Tibial artery (tissue), 4 donors: Measurements from ENCODE around the gene GPR135.
A peak's percentile ranks its signal among the peaks of the same experiment; 100 is the strongest.

ENCODE experiments used
- DNase-seq, 2 donors: peaks; one replicate each; pipeline ENCODE4 v3.0.0-alpha.2; 2019
- H3K27ac ChIP-seq, 2 donors: fragments of 200-600 bp; sonication (generic) in 1 of 2; 1 replicate in 1 of 2; 2 replicates in 1 of 2; pipeline ENCODE4 v1.5.1; 2018 to 2019; ENCODE audit warnings: mild to moderate bottlenecking in 1 of 2
- H3K27me3 ChIP-seq, 2 donors: fragments of 200-600 bp; sonication (generic) in 1 of 2; one replicate each; pipeline versions ENCODE4 v1.5.1 to v1.6.0; 2016 to 2019
- H3K36me3 ChIP-seq, 3 donors: fragments of 200-600 bp; sonication (generic) in 2 of 3; one replicate each; pipeline ENCODE4 v1.5.1; 2016 to 2019; ENCODE audit warnings: mild to moderate bottlenecking in 2 of 3
- H3K4me1 ChIP-seq, 4 donors: fragments of 200-600 bp; sonication (generic) in 2 of 4; 1 replicate in 3 of 4; 2 replicates in 1 of 4; pipeline ENCODE4 v1.5.1; 2016 to 2019
- H3K4me3 ChIP-seq, 2 donors: fragments of 200-600 bp; sonication (generic) in 1 of 2; 1 replicate in 1 of 2; 2 replicates in 1 of 2; pipeline ENCODE4 v1.5.1; 2018 to 2019; ENCODE audit warnings: mild to moderate bottlenecking in 2 of 2
- H3K9me3 ChIP-seq, 3 donors: fragments of 200-600 bp; sonication (generic) in 1 of 3; one replicate each; pipeline ENCODE4 v1.5.1; 2016 to 2019
- intact Hi-C: fragments of 100-400 bp; cut with DNase I; formaldehyde crosslinking; loops from one replicate; pipeline ENCODE4 v1.15.0; 2023; ENCODE audit warnings: low total_unique reads
- TF ChIP-seq, protein P1 (sequence below), 2 experiments: fragments of 200-600 bp in 1 of 2; fragments of 450-650 bp in 1 of 2; IDR thresholded peaks; one replicate each; pipeline ENCODE4 v1.5.1; 2017 to 2019; ENCODE audit warnings: antibody characterized with exemption in 2 of 2, mild to moderate bottlenecking in 1 of 2, moderate library complexity in 1 of 2

The GPR135 gene, protein sequence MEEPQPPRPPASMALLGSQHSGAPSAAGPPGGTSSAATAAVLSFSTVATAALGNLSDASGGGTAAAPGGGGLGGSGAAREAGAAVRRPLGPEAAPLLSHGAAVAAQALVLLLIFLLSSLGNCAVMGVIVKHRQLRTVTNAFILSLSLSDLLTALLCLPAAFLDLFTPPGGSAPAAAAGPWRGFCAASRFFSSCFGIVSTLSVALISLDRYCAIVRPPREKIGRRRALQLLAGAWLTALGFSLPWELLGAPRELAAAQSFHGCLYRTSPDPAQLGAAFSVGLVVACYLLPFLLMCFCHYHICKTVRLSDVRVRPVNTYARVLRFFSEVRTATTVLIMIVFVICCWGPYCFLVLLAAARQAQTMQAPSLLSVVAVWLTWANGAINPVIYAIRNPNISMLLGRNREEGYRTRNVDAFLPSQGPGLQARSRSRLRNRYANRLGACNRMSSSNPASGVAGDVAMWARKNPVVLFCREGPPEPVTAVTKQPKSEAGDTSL

DNA sequence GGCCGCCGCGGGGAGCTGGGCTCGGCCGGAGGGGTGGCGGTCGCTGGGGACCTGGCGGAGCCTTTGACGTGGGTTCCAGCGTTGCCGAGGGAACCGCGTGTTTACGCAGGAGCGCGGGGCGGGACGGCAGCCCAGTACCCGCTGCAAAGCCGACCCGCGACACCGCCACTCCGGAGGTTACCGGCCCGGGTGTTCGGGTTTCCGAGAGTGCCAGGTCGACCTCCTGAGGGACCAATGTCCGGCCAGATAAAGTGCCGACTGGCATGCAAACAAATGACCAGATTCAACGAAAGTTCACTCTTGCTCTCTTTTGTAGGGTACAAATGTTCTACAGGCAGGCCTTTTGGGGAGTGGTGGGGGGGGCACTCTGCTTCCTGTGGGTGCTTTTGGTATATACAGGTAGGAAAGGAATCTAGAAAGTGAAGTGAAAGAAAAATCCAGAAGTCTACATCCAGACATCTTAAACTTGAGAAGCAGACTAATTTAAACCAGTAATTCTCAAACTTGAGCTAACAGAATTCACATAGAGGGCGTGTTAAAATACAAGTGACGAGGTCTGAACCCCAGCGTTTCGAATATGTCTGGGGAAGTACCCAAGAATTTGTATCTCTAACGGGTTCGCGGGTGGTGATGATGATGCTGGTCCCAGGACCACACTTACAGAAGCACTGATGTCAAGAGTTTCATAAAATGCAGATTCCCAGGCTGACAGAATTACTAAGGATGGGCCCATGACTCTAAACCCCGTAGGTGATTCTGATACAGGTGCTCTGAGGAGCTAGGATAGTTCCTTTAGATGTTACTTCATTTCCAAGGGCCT, at the start of gene GPR135:
Gene GPR135 (minus strand): TSS at position 65 of the 820 bp plus-strand sequence. CDS start 154 bp downstream, outside the sequence.
- Histone ChIP-seq H3K9me3 (no peaks in the 10 kb centered on the region), H3K4me1 (peaks cover 0 to 13% (median 9%) of the 10 kb centered on the region in 4 donors), H3K27ac (peak within 1 kb of the TSS; percentile 87 to 89), H3K27me3 (no peaks in the 10 kb centered on the region), H3K4me3 (peak within 1 kb of the TSS; percentile 67 to 73), H3K36me3 (peaks cover 0 to 4% (median 3%) of the 10 kb centered on the region in 3 donors)
- intact Hi-C loops, result no loop called here
- peak in 1 of 2 donors; percentile 33 for DNase-seq
- TF ChIP-seq, protein P1, sequence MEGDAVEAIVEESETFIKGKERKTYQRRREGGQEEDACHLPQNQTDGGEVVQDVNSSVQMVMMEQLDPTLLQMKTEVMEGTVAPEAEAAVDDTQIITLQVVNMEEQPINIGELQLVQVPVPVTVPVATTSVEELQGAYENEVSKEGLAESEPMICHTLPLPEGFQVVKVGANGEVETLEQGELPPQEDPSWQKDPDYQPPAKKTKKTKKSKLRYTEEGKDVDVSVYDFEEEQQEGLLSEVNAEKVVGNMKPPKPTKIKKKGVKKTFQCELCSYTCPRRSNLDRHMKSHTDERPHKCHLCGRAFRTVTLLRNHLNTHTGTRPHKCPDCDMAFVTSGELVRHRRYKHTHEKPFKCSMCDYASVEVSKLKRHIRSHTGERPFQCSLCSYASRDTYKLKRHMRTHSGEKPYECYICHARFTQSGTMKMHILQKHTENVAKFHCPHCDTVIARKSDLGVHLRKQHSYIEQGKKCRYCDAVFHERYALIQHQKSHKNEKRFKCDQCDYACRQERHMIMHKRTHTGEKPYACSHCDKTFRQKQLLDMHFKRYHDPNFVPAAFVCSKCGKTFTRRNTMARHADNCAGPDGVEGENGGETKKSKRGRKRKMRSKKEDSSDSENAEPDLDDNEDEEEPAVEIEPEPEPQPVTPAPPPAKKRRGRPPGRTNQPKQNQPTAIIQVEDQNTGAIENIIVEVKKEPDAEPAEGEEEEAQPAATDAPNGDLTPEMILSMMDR (IDR thresholded peaks at IDR 0.05), result no peak

DNA sequence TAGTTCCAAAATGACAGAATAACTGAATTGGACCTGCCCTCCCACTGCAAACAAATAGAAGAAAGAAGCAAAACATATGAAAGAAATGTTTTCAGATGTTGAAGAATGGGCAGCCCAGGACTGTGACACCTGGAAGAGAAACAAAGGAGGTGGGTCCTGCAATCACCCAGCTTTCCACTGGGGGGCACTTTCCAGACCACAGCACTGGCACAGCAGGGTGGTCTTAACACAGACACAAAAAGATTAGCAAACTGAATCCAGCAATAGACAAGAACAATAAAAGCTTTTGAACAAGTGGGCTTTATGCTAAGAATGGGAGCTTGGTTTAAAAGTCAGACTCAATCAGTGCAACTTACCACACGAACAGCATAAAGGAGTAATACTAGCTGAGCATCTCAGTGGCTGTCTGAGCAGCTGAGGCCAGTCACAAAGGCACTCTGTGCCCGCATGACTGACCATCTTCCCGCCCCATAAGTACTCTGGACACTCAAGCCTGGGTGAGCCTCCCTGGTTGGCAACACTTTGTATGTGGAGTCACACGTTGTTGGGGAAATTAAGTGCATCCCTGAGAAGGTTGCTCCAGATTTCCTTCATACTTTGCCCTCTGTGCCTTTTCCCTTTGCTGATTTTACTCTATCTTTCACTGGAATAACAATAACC, 46.9 kb upstream of the GPR135 start:
- H3K27ac ChIP-seq, result no peak overlapping the region
- no peaks in the 10 kb centered on the region for H3K27me3 ChIP-seq
- intact Hi-C loops, result no loop called here
- no peak overlapping the region for H3K4me3 ChIP-seq
- TF ChIP-seq, protein P1 (IDR thresholded peaks at IDR 0.05), result peak; percentile 18 to 28
- DNase-seq, result no peak
- no peaks in the 10 kb centered on the region for H3K9me3 ChIP-seq
- H3K36me3 ChIP-seq, result no peaks in the 10 kb centered on the region
- no peaks in the 10 kb centered on the region for H3K4me1 ChIP-seq

DNA sequence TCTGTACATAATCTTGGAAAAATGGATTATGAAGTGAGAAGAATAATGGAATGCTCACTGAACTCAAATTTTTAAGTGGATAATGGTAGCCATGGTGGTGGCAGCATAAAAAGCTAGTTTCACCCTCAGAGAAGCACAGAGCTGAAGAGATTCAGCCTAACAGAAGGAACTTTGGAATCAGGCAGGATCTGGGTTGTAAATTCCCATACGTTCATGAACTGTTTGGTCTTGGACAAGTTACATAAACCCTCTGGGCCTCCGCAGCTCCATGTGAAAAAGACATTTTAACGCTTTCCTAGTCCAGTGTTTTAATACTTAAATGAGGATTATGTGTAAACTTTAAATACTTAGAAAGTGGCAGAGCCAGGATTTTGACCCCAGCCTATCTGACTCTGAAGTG, 45.8 kb upstream of the GPR135 start:
- Histone ChIP-seq H3K4me3 (no peak overlapping the region), H3K36me3 (no peaks in the 10 kb centered on the region), H3K27me3 (no peaks in the 10 kb centered on the region), H3K4me1 (no peaks in the 10 kb centered on the region), H3K9me3 (no peaks in the 10 kb centered on the region), H3K27ac (no peak overlapping the region)
- DNase-seq, result no peak
- intact Hi-C loops, result no loop called here
- TF ChIP-seq, protein P1 (IDR thresholded peaks at IDR 0.05), result no peak

DNA sequence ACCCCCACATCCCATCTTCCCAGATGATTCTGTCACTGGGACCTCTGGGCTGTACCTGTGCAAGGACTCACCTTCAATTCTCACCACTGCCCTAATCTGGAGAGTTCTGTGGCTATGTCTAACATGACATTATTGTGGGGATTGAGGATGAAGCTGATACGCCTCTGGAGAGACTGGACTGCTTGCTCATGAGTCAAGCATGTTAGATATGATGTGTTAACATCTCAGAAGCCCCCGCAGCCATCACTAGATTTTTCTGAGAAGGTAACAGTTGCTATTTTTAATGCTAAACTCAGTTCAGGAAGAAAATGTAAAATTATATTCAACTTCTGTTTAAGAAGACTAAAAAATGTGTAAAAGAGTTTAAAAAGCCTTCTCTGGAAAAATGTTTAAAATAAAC, 44.8 kb upstream of the GPR135 start:
- intact Hi-C loops, result no loop called here

DNA sequence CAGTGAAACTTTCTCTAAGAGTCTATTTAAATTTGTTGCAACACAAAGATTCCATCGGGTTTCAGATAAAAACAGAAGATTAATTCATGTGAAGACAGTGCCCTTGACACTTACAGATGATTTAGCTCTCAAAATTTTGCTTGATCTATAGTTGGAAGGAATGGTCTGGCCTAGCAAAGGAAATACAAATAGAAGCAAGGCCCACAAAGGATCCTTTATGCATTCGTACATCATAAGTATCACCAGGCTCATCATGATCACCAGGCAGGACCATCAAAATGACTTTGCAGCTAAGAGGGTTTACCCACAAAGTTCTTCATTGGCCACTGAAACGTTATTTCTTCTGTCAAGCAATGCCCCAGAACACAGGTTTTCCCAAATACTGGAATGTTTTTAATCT, 43.9 kb upstream of the GPR135 start:
- no peaks in the 10 kb centered on the region for H3K27me3 ChIP-seq
- H3K4me1 ChIP-seq, result no peaks in the 10 kb centered on the region
- intact Hi-C loops, result loop anchor here (10.0 kb wide), 1 partner anchor 396 kb away; no protein-coding TSS in a partner anchor
- no peak for DNase-seq
- no peak overlapping the region for H3K27ac ChIP-seq
- TF ChIP-seq, protein P1 (IDR thresholded peaks at IDR 0.05), result no peak
- H3K9me3 ChIP-seq, result no peaks in the 10 kb centered on the region
- H3K36me3 ChIP-seq, result peaks cover 0 to 9% (median 3%) of the 10 kb centered on the region in 3 donors
- no peak overlapping the region for H3K4me3 ChIP-seq

More for the DNA sequence above, 44.8 kb upstream of the GPR135 start:
- DNase-seq, result no peak
- TF ChIP-seq, protein P1 (IDR thresholded peaks at IDR 0.05), result no peak
- Histone ChIP-seq H3K4me1 (no peaks in the 10 kb centered on the region), H3K4me3 (no peak overlapping the region), H3K9me3 (no peaks in the 10 kb centered on the region), H3K36me3 (peaks cover 0 to 3% (median 0%) of the 10 kb centered on the region in 3 donors), H3K27ac (no peak overlapping the region), H3K27me3 (no peaks in the 10 kb centered on the region)
